LNCAP (cell line): ENCODE measurements around the gene CCDC60.

ENCODE experiments used
- CTCF ChIP-seq: fragments of 450-650 bp; IDR thresholded peaks from 2 replicates; pipeline ENCODE4 v1.5.1; 2017; ENCODE audit warnings: mild to moderate bottlenecking

CCDC60 gene

DNA sequence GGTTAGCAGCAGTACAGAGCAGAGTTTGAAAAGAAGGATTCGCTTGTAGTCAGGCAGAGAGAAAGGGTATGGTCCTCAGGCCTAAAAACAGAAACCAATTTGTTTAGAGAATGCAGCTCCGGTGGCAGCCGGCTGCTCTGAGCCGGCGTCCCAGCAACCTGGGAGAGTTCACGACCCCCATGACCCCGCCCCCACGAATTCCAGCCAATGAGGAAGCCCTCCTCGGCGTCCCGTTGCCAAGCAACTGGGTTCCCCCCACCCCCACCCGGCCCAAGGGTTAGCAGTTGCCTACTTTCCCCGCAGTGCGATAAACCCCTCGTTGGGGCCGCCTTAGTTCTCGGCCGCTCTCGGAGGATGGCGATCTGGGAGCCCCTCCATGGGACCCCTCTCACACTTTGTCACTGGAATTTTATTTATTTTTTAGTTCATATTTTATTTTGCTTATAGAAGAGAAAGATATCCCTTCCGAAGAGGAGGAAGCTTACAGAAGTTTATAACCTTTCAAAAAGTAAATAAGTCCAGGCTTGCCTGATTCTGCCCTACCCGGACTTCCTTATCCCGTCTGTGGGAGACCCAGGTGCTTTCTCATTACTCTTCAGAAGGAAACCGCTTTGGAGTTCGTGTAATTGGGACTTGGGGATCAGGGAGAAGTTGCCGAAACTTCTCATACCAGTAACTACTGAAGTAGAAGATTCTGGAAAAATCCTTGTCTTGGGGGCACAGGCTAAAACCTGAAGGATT is at the start of gene CCDC60:
Gene CCDC60, plus strand, starts transcription at position 300 of the 741 bp plus-strand sequence. CDS start 448 bp downstream, outside the sequence.
- TF ChIP-seq CTCF = no peak

GRCh38 chr12:119288576-119288975 is 46.0 kb upstream of the CCDC60 start:
- no peak for TF ChIP-seq CTCF

- no peak for TF ChIP-seq CTCF
Measured at GRCh38 chr12:119292893-119293630, 41.5 kb upstream of the CCDC60 start.

GRCh38 chr12:119294211-119294610 is 40.3 kb upstream of the CCDC60 start:
- TF ChIP-seq CTCF = no peak

- TF ChIP-seq CTCF = no peak
Measured at GRCh38 chr12:119296535-119296934, 38.0 kb upstream of the CCDC60 start.

DNA sequence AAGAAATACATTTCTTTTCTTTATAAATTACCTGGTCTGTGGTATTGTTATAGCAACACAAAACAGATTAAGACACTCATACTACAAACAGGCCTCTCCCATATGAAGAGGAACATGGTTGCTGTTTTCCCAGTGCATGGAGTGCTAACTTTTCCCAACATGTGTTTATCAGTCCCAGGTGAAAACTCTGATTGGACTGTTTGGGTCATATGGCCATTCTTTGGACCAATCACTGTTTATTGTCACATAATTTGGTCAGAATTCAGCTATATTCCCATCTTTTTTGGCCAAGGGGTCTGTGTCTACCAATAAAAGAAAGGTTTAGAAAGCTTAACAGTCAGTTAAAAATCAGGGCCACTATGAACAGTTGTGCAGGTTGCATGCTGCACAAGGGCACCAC is 35.4 kb upstream of the CCDC60 start:
- TF ChIP-seq CTCF = no peak

- TF ChIP-seq CTCF = no peak
Measured at GRCh38 chr12:119301379-119301778, 33.1 kb upstream of the CCDC60 start.
